ENCODE data around the gene CNRIP1.
"Not testable (repeated sequence)": the region's sequence is repeated elsewhere in the genome, so short reads cannot be mapped to it uniquely, and the experiment has no call there.

The CNRIP1 gene

DNA sequence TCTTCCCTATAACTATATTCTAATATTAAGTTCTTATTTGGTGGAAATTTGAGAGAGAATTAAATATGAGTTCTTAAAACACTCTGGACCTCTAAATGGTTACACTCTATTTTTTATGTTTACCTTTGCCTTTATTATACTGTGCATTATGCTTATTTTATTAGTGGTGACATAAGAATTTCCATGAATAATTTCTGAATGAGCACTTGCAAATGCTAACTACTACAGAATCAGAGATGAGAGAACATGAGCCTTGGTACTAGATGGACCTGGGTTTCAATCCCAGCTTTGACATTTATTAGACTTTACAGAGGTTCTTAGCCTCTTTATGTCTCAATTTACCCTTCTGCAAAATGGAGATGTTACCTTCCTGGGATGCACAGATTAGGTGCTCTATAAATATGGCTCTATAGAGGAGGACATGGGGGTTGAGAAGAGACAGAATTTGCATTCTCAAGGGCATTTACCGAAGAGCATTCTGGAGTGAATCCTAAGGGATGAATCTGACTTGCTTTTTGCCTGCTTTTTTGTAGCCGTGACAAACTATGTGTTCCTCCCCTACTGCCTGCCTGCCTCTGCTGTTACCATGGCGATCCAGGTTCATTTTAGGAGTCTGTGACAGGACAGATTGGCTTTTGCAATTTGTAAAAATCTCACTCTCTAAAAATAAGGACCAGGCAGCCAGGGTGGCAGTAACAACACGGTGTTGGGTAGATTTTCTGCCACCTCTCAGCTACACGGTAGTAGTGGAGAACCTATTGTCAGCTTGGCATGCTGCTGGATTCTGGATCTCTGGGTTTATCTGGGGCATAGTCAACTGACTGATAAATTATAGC, 20.7 kb upstream of the CNRIP1 start:
- DNase-seq = no peak

GRCh38 chr2:68336192-68336591, 16.4 kb upstream of the CNRIP1 start:
- DNase-seq = no peak

DNA sequence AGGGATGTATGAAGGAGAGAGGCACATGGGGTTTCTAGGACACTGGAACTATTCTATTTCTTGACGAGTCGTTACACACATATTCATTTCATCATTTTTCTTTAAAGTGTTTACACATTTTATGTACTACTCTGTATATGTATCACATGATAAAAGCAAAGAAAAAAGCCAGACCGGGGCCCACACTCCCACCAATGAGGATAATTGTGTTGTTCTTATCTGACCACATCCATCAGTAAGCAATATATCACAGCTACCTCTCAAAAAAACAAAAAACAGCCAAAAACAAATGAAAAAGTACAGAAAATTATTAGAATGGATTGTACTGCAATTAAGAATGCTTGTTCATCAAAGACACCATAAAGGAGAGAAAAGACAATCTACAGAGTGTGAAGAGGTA, 14.2 kb upstream of the CNRIP1 start:
- DNase-seq = no peak

- DNase-seq = no peak
These were observed 13.3 kb upstream of the CNRIP1 start for GRCh38 chr2:68333009-68333408.

GRCh38 chr2:68330691-68331090, 10.9 kb upstream of the CNRIP1 start:
- DNase-seq = peak; percentile 13

- DNase-seq = no peak
These were observed 9.2 kb upstream of the CNRIP1 start for GRCh38 chr2:68328901-68329300.

DNA sequence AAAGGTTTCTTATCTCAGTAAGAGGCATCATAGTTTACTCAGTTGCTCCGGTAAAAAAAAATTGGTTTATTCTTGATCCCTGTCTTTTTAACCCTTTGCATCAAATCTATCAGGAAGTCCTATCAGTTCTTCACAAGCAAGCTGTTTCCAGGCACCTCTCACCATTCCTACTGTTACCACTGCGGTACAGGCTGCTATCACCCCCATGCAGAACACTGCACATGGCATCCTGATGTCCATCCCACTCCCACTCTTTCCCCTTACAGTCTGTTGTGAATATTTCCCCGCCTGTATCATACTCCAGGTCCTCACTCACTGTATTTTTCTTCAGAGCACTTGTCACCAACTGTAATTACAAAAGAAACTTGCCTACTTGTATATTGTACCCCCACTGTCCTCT, 5.3 kb upstream of the CNRIP1 start:
- DNase-seq = no peak

GRCh38 chr2:68320118-68320641, 431 bp upstream of the CNRIP1 start:
- DNase-seq = peak; percentile 35

- DNase-seq = peak; percentile 38
These were observed 793 bp downstream of the CNRIP1 start for GRCh38 chr2:68318914-68319397.

DNA sequence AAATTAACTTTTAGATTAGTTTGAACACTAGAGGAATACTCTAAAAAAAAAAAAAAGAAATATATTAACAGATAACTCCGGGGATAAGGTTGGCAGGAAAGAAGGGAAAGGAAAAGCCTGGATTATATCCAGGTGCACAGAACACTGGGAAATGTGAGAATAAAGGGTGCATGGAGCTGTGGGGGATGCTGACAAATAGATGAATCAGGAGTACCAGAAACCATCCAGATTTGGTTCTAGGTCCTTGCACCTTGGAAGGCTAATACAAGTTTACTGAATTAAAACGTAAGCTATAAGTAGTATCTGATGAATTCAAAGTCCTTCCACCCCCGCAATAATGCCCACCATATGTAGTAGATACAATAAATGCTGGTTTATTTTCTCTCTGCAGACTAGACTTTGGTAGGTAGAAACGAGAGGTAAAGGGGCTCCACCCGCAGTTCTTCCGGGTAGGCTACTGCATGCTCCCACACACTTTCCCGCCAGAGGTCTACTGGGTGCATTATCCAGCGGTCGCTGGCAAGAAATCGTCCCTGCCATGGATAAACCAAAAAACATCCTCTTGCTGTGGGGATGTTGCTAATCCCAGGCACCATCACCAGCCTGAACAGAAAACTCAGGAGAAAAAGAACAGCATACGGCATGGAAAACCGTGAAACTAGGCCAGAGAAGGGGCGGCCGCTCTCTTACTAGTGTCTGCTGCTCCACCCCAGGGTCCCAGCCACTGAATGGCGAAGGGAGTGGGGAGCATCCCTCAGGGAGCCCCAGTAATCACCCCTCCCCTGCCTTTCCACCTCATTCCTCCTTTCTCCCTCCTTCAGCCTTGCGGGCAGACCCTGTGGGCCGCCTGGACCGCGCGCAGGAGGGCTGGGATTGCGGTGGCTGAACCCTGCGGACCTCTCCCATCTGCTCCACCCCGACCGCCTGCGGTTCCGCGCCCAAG, 1.5 kb downstream of the CNRIP1 start:
- no peak for DNase-seq

- DNase-seq = no peak
These were observed 3.6 kb downstream of the CNRIP1 start for GRCh38 chr2:68316111-68316510.

DNA sequence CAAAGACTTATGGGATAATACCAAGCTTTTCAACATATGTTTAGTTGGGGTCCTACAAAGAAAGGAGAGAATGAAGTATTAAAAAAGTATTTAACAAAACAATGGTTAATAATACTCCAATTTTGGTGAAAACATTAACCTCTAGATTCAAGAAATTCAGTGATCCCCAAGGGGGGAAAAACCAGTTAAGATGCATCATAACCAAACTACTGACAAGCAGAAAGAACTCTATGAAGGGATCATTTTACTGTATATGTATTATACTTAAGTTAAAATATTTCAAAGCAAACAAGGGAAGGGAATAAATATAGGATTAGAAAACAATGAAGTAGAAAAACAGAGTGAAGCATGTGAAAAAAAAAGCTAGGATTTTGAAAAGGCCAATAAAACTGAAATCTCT, 8.7 kb downstream of the CNRIP1 start:
- DNase-seq = no peak

- DNase-seq = no peak
These were observed 10.3 kb downstream of the CNRIP1 start for GRCh38 chr2:68309426-68309825.

DNA sequence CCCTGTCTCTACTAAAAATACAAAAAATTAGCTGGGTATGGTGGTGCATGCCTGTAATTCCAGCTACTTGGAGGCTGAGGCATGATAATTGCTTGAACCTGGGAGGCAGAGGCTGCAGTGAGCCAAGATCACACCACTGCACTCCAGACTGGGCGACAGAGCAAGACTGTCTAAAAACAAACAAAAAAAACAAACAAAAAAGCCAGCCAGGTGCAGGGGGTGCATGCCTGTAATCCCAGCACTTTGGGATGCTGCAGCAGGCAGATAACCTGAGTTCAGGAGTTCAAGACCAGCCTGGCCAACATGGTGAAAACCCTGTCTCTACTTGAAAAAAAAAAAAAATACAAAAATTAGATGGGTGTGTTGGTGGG, 15.9 kb downstream of the CNRIP1 start:
- not testable (repeated sequence) for DNase-seq

DNA sequence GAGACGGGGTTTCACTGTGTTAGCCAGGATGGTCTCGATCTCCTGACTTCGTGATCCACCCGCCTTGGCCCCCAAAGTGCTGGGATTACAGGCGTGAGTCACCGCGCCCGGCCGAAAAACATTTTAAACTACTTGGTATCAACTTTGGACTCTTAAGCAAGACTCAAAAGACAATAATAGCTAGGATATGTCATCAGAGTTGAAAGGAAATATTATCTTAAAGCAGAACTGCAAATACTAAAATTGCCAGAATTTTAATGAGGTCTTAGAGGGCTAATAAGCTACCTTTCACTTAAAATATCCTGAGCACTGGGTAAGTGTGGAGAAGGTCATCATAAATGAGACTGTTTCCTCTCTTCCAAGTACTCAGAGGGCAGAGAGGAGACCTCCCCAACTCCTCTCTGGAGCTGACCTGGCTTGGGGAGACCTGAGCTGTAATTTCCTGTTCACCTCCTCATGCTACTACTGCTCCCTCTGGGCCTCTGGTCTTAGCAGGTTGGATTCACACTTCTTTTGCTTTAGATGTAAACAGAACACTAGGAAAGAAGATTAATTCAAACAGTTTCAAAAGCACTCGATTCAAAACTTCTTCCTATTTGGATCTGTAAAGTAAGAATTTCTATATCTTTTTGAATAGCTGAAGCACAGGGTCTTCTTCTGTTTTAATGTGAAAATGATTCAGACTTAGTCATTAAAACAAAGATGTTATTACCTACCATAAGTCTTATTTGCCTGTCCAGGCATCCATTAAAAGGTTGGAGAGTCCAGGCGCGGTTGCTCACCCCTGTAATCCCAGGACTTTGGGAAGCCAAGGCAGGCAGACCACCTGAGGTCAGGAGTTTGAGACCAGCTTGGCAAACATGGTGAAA, 16.5 kb downstream of the CNRIP1 start:
- DNase-seq = no peak

- DNase-seq = no peak
These were observed 17.4 kb downstream of the CNRIP1 start for GRCh38 chr2:68302281-68302875.

GRCh38 chr2:68295516-68295915, 24.2 kb downstream of the CNRIP1 start:
- DNase-seq = no peak

- no peak for DNase-seq
These were observed 24.8 kb downstream of the CNRIP1 start for GRCh38 chr2:68294913-68295312.

DNA sequence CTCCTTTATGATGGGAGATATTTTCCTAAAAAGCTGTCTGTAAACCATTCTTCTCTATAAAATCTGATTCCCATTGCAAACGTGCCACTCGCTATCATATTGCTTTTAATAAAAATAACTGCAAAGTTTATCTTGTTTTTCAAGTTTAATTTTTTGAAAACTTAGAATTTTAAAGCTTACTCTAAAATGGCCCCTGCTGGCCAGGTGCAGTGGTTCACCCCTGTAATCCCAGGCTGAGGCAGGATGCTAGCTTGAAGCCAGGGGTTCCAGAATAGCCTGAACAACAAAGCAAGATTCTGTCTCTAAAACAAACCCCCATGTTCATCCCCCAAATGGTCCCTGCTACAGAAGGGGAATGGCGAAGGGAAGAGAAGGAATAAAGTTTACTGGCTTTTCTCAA, 25.6 kb downstream of the CNRIP1 start:
- DNase-seq = no peak

- DNase-seq = no peak
These were observed 26.0 kb downstream of the CNRIP1 start for GRCh38 chr2:68293755-68294154.

GRCh38 chr2:68293024-68293423, 26.7 kb downstream of the CNRIP1 start:
- no peak for DNase-seq

GRCh38 chr2:68292108-68292710, 27.5 kb downstream of the CNRIP1 start:
- DNase-seq = peak; percentile 30

Data from inflammatory macrophage treated with lipopolysaccharide for 4 hours (primary cell).